Measurements from ENCODE around the gene ZNF101. TPM values are rescaled to one million over a fixed set of nuclear protein-coding genes. Genes with fewer than 3 reads are reported as not detected.

Gene ZNF101
- polyA plus RNA-seq, 3 donors, result 2.9 to 5.1 (median 3.1) TPM

GRCh38 chr19:19636573-19637185, 32.0 kb upstream of the ZNF101 start:
- 95 to 97% (median 96%) methylated on average over 9 of the region's 9 CpGs for WGBS, 3 donors
- H3K27ac ChIP-seq (ENCODE audit: low read depth, low read length), result no peak overlapping the region

GRCh38 chr19:19637186-19637522, 31.5 kb upstream of the ZNF101 start:
- no peak overlapping the region for H3K27ac ChIP-seq (ENCODE audit: low read depth, low read length)
- WGBS, 3 donors, result 66 to 90% (median 79%) methylated on average over 27 of the region's 27 CpGs

GRCh38 chr19:19637523-19638251, 31.0 kb upstream of the ZNF101 start:
- 61 to 87% (median 85%) methylated on average over 35 to 53 of the region's 53 CpGs for WGBS, 3 donors
- no peak overlapping the region for H3K27ac ChIP-seq (ENCODE audit: low read depth, low read length)

GRCh38 chr19:19642506-19643157, 26.0 kb upstream of the ZNF101 start:
- WGBS, 3 donors, result 18 to 27% (median 20%) methylated on average over 16 of the region's 16 CpGs
- no peak overlapping the region for H3K27ac ChIP-seq (ENCODE audit: low read depth, low read length)

- WGBS, 3 donors, result 0 to 2% (median 0%) methylated on average over 38 to 50 of the region's 50 CpGs
- H3K27ac ChIP-seq (ENCODE audit: low read depth, low read length), result no peak within 1 kb of the TSS
Measured at GRCh38 chr19:19643158-19644053, 25.2 kb upstream of the ZNF101 start, which contains the start of gene GMIP. Gene GMIP (minus strand): TSS chr19:19643657. CDS start chr19:19643529, 128 bp downstream.

- 25 to 26% (median 25%) methylated on average over 5 of the region's 5 CpGs for WGBS, 3 donors
- no peak overlapping the region for H3K27ac ChIP-seq (ENCODE audit: low read depth, low read length)
Measured at GRCh38 chr19:19644054-19644388, 24.6 kb upstream of the ZNF101 start.

- 90 to 95% (median 93%) methylated on average over 17 of the region's 17 CpGs for WGBS, 3 donors
- no peak overlapping the region for H3K27ac ChIP-seq (ENCODE audit: low read depth, low read length)
Measured at GRCh38 chr19:19645233-19645870, 23.3 kb upstream of the ZNF101 start.

- no peak overlapping the region for H3K27ac ChIP-seq (ENCODE audit: low read depth, low read length)
- 90 to 94% (median 91%) methylated on average over 29 of the region's 29 CpGs for WGBS, 3 donors
Measured at GRCh38 chr19:19647037-19647835, 21.4 kb upstream of the ZNF101 start.

GRCh38 chr19:19649155-19649554, 19.5 kb upstream of the ZNF101 start:
- 87 to 96% (median 89%) methylated on average over 6 of the region's 6 CpGs for WGBS, 3 donors
- H3K27ac ChIP-seq (ENCODE audit: low read depth, low read length), result no peak overlapping the region

- no peak overlapping the region for H3K27ac ChIP-seq (ENCODE audit: low read depth, low read length)
- WGBS, 3 donors, result 92 to 95% (median 95%) methylated on average over 22 of the region's 22 CpGs
Measured at GRCh38 chr19:19649580-19649995, 19.1 kb upstream of the ZNF101 start.

GRCh38 chr19:19650331-19650730, 18.3 kb upstream of the ZNF101 start:
- 86 to 97% (median 88%) methylated on average over 9 of the region's 9 CpGs for WGBS, 3 donors
- no peak overlapping the region for H3K27ac ChIP-seq (ENCODE audit: low read depth, low read length)

- 57 to 83% (median 58%) methylated on average over 13 of the region's 13 CpGs for WGBS, 3 donors
Measured at GRCh38 chr19:19651076-19651475, 17.6 kb upstream of the ZNF101 start.

GRCh38 chr19:19652482-19653295, 15.9 kb upstream of the ZNF101 start:
- no peak overlapping the region for H3K27ac ChIP-seq (ENCODE audit: low read depth, low read length)
- WGBS, 3 donors, result 91 to 95% (median 94%) methylated on average over 24 of the region's 24 CpGs

More at GRCh38 chr19:19651076-19651475, 17.6 kb upstream of the ZNF101 start:
- H3K27ac ChIP-seq (ENCODE audit: low read depth, low read length), result no peak overlapping the region

- 94 to 97% (median 96%) methylated on average over 23 of the region's 23 CpGs for WGBS, 3 donors
- no peak overlapping the region for H3K27ac ChIP-seq (ENCODE audit: low read depth, low read length)
Measured at GRCh38 chr19:19653597-19654147, 15.0 kb upstream of the ZNF101 start.

GRCh38 chr19:19654441-19654840, 14.2 kb upstream of the ZNF101 start:
- WGBS, 3 donors, result 91 to 94% (median 93%) methylated on average over 15 of the region's 15 CpGs
- no peak overlapping the region for H3K27ac ChIP-seq (ENCODE audit: low read depth, low read length)

- H3K27ac ChIP-seq (ENCODE audit: low read depth, low read length), result no peak overlapping the region
- WGBS, 3 donors, result 96 to 97% (median 97%) methylated on average over 22 of the region's 22 CpGs
Measured at GRCh38 chr19:19655051-19655594, 13.5 kb upstream of the ZNF101 start.
